Measurements from ENCODE around the gene TST.

Gene TST

DNA sequence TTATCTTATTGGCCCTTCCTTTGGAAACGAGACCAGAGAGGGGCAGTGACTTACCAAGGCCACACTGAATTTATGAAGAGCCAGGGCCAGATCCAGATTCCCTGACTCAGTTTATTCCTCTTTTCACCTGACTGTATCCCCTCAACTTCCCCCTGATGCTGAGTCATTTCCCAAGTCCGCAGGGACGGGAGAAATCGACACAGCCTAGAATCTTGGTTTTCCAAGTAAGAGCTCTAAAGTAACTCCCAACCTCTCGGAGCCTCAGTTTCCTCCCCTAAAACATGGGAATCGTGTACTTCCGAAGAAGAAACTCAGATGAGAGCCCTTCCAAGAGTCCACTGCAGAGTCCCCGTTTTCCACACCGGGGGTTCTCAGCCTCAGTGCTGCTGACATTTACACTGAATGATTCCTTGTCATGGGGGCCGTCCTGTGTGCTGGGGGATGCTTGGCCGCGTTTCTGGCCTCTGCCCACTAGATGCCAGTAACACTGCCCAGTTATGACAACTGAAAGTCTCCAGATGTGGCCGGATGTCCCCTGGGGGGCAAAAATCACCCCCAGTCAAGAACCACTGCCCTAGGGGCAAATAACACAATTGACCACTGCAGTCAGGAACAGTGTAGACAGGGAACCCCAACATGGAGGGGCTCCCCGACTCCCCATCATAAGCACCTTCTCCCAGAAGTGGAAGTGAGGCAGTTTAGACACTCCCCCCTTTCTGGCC lies 11.5 kb upstream of the TST start:
- no peak for DNase-seq

DNA sequence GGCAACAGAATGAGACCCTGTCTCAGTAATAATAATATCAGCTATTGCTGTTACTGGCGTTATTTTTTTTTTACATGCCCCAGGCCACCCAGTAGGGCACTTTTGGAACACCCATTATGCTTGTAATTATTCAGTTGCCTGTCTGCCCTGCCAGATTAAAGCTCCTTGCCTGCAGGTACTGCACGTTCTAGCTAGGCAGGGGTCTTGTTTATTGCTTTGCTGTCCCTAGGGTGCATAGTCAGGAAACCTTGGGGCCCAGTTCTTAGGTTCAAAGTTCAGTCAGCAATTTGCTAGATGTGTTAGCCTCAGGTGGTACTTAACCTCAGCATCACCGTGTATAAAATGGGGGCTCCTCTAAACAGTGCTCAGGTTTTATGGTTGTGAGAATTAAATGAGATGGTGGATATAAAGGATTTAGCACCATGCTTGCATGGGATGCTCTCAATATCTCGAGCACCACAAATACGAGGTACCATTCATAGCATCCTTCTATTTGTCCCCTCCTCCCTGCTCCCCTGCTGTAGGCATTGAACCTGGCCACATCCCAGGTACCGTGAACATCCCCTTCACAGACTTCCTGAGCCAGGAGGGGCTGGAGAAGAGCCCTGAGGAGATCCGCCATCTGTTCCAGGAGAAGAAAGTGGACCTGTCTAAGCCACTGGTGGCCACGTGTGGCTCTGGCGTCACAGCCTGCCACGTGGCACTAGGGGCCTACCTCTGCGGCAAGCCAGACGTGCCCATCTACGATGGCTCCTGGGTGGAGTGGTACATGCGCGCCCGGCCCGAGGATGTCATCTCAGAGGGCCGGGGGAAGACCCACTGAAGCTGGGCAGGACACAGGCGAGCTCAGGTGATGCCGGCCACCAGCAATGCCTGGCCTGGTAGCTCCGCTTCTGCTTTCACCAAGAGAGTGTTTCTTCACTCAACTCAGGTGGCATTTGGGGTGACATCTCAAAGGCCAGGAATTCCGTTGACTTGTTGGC lies 9.7 kb upstream of the TST start:
- no peak for DNase-seq

DNA sequence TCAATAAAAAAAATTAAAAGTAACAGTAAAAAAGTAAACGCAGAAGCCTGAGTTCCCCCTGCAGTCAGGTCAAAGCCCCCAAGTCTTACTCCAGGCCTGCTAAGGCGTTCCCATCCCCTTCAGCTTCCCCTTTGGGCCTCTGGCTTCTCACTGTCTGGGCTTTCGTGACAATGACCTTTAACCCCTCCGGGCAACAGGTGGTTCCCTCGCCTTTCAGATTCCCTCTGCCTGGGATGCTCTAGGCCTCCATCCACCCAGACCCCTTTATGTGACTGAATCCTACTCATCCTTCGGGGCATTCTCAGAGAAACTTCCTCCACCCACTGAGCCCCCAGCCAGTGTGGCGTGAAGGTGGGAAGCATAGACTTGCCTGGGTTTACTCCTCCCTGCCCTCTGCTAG lies 8.3 kb upstream of the TST start:
- no peak for DNase-seq

DNA sequence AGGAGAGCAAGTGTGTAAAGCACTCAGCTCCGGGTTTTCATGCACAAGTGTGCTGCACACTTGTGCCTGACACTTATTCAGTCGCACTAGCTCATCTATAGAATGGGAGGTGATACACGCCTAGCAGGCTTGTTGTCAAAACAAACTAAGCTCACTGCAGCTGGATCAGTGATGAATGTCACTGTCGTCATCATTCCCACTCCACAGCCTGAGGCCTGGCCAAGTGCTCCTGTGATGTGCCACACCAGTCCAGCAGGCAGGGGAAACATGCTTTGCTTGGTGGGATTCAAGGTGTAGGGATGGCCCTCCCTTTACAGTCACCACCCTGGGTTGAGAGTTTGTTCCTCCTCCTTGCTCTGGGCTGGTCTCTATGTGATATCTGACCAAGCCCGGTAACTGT lies 7.1 kb upstream of the TST start:
- no peak for DNase-seq

DNA sequence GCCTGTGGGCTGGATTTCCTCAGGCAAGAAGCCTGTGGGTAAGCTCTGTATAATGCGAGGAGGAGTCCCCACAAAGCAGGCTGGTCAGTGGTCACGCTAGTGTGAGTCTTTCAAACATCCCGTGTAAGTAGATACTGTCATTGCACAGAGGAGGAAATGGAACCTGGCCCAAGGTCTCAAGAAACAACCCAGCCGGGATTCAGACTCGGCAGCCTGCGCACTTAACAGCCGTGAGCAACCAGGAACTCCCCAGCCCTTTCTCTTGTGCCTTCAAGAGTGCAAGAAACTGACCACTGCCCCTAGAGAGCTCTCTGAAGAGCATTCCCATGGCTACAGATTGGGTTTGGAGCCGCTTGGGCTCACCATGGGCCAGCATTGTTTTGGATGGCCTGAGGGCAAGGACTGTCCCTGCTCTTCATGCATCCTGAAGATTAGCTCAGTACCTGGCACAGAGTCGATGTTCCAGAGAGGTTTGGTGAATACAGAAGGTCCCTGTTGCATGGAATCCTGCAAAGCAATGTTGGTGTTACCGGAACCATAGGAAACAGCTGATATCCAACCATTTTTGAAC lies 6.3 kb upstream of the TST start:
- DNase-seq, result no peak

DNA sequence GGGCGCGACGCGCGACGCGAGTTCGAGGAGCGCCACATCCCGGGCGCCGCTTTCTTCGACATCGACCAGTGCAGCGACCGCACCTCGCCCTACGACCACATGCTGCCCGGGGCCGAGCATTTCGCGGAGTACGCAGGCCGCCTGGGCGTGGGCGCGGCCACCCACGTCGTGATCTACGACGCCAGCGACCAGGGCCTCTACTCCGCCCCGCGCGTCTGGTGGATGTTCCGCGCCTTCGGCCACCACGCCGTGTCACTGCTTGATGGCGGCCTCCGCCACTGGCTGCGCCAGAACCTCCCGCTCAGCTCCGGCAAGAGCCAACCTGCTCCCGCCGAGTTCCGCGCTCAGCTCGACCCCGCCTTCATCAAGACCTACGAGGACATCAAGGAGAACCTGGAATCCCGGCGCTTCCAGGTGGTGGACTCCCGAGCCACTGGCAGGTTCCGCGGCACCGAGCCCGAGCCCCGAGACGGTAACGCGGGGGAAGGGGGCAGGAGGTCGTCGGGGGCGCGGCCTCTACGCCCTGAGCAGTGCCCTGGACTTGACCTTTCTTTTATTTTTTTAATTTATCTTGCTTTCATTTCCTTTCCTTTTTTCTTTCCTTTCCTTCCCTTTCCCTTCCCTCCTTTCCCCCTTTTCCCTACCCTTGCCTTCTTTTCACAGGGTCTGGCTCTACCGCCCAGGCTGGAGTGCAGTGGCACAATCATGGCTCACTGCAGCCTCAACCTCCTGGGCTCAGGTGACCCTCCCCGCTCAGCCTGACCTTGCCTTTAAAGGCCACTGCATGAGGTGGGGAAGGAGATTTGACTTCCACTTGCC lies 5.3 kb upstream of the TST start:
- DNase-seq, result no peak

DNA sequence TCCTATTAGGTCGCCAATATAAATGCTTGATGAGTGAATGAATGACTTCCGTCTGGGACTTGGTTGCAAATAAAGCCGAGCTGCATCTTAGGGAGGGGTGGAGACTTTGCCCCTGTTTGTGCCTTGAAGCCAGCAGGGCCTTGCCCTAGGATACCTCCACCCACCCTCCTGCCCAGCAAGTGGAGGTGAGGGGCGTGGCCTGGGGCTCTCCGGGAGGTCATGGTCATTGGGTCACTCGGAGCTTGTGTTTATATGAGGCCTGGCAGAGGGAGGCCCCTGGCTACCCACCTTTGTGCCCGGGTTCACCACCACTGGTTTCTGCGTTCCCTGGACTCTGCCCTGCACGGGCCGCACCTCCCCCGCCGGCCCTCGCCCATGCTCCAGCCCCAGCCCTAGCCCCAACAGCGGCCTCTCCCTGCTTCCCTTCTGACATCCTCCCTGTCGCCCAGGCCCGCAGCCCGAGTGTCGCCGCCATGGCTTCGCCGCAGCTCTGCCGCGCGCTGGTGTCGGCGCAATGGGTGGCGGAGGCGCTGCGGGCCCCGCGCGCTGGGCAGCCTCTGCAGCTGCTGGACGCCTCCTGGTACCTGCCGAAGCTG lies 4.6 kb upstream of the TST start:
- DNase-seq, result no peak

DNA sequence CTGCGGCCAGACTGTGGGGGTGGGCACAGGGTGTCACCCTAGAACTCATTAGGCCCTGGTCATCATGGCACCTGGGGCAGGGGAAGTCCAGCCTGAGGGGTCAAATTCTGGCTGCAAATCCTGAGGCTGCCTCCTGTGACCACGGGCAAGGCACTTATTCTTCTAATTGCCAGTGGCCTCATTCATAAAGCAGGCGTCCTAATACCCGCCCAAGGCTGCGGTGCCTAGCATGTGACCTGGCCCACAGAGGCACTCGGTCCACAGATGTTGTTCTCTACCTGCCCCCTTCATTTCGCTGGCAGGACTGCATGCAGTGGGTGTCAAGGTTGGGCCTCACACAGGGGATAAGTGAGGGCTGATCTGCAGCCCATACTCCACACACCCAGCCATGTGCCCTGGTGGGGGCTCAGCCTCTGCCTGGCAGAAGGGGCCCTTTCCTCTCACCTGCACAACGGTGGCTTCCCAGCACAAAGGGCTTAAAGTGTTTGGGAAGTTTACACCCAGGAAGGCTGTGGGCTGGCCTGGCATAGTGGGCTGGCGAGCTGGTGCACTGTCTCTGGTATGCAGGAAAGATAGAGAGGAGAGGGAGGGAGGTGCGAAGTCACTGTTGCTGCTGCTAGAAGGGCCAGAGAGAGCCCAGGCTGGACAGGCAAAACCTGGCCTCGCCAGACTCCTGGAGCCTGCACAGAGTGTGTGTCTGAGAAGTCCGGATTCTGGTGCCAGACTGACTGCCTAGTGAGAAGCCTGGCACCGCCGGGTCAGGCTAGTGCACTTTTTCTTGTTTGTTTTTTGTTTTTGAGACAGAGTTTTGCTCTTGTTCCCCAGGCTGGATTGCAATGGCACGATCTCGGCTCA lies 3.5 kb upstream of the TST start:
- no peak for DNase-seq

DNA sequence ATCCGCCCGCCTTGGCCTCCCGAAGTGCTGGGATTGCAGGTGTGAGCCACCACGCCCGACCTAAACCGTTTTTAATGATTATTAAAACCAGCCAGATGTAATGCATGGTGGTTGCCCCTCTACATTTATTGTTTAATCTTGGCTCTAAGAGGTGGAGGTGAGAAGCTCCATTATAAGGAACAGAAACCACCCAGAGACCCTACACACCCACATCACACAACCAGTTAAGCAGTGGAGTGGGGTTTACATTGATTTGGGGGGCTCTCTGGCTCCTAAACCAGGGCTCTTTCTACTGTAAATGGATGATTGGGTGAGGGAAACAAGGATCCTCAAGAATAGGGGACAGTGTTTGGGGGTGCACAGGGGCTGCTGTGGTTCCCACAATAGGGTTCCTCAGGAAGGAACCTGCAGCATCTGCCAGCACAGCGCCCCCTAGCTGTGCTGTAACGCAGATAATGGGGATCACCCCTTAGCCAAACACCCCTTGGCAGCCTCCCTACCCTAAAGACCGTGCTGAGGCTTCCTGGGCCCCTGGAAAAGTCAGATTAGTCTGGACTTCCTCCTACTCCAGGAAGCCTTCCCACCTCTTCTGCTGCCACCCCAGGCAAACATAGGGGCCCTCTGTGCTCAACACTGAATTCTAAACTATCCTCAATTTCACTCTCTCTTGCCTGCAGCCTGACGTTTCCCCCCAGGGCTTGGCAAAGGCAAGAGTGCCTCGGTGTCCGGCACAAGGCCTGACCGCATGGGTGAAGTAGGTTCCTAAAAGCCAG lies 2.6 kb upstream of the TST start:
- peak; percentile 60 for DNase-seq

DNA sequence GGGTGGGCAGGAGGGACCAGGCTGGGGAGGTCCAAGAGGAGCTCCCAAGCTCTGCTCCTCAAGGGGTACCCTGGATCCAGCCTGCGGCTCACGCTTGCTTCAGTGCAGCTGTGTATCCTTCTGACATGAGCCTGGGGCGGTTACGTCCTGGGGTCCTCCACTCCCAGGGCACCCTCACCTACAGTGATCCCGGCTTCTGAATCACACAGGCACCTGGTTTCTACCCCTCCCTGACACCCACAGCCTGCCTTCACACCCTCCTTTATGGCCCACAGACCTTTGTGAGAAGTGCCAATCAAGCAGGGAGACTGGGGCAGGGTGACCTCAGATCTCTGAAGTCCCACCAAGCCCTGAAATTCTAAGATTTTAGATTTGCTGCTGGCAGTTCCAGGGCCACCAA lies 1.8 kb upstream of the TST start:
- no peak for DNase-seq

DNA sequence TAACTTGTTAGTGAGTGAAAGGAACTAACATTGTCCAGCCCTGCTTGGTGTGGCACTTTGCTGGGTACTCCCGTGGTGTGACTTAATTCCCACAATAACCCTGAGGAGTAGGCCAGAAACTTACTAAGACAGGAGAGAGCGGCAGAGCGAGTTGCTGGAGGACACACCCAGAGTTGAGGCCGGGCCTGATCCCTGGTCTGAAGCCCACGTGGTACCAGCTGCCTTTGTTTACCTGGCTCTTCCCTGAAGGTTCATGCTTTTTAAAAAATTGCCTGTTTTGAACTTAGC lies 889 bp upstream of the TST start:
- no peak for DNase-seq

DNA sequence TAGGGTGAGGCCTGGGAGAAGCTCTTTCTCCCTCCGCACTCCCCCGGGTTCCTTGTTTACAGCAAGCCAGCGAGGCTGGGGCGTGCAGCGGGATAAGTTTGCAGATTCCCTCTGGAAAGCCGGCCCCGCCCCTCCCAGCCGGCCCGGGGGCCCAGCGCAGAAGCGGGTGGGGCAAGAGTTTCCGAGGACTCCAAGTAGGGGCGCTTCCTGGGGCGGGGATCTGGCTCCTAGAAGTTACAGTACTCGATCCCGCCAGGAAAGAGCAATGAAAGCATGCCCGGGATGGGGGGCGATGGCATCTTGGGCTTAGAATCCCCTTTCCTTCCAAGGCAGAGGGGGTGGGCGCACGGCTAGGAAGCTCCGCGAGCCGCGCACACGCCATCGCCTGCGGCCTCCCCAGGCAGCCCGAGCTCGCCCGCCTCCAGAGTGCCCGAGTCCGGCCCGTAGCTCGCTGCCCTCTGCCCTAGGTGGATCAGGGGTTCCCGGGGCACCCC lies 385 bp downstream of the TST start:
- no peak for DNase-seq

DNA sequence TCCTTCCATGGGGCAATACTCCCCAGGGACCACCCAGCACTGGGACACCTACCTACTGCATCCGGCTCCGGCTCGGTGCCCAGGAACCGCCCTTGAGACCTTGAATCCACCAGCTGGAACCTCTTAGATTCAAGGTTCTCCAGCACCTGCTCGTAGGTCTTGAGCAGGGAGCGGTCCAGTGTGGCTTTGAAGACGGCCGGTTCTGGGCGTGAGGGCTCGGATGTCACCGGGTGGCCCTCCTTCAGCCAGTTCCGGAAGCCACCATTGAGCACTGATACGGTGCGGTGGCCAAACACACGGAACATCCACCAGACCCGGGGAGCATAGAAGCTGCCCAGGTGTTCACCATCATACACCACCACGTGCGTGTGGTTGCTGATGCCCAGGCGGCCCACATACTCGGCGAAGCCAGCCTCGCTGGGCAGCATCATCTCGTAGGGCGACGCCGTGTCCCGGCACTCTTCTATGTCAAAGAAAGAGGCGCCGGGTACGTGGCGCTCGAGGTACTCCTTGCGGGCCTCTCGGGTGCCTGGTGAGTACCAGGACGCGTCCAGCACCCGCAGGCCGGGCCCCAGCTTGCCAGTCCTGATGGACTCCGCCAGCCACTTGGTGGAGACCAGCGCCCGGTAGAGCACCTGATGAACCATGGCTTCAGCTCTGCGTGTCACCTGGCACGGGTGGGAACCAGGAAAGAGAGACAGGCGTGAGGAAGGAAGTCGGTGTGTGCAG lies 997 bp downstream of the TST start:
- no peak for DNase-seq

DNA sequence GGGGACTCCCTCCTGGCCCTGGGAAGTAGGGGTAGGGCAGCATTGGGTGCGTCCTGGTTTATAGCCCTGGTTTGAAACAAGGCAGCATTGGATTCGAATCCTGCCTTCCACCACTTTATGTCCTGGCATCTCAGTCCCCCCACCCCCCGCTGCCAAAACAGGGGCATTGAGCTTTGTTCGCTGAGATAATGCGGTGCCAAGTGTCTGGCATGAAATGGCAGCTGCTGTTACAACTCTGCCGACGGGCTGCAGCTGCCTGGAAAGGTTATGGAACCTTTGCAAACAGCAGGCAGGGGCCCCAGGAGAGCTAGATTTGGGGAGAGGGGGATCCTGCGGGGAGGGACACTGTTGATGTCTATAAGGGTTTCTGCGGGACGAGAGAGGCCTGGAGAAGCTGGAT lies 1.9 kb downstream of the TST start:
- no peak for DNase-seq

DNA sequence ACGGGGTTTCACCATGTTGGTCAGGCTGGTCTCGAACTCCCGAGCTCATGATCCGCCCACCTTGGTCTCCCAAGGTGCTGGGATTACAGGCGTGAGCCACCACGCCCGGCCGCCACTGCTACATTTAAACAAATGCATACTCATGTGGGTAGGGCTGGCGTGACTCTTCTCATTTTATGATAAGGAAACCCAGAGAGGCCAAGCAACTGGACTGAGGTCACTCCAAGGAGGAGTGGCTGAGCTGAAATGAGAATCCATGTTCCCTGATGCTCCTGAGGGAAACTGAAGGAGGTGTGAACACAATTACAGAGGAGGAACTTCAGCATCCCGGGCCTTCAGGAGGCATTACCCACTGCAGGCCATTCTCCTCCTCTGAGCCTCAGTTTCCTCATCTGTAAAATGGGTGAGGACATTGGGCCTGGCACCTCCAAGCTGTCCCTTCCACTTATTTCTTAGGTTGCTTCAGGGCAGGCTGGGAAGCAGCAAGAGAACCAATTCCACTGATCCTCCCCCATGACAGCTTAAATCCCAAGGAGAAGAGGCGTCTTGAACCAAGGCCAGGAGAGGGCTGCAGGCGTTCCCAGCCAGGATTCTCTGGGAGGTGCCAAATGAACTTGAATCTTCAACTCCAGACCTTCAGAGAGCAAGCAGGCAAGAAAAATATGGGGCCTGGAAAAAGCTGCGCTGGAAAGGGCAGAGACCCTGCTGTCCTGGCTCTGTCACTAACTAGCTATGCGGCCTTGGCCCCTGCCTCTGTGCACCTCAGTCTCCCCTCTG lies 2.9 kb downstream of the TST start:
- no peak for DNase-seq

DNA sequence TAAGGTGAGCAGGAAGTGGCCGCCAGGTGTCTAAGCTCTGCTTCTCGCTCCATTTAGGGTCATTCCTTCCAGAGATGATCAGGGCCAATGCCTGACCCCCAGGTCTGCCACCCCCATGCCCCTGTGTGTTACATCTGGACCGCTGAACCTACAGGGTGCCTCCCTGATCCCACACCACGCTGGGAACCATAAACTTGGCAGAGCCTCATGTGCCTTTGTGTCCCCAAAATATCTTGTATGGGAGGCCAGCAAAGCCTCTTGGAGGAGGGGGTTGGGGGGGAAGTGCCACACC lies 3.7 kb downstream of the TST start:
- no peak for DNase-seq

DNA sequence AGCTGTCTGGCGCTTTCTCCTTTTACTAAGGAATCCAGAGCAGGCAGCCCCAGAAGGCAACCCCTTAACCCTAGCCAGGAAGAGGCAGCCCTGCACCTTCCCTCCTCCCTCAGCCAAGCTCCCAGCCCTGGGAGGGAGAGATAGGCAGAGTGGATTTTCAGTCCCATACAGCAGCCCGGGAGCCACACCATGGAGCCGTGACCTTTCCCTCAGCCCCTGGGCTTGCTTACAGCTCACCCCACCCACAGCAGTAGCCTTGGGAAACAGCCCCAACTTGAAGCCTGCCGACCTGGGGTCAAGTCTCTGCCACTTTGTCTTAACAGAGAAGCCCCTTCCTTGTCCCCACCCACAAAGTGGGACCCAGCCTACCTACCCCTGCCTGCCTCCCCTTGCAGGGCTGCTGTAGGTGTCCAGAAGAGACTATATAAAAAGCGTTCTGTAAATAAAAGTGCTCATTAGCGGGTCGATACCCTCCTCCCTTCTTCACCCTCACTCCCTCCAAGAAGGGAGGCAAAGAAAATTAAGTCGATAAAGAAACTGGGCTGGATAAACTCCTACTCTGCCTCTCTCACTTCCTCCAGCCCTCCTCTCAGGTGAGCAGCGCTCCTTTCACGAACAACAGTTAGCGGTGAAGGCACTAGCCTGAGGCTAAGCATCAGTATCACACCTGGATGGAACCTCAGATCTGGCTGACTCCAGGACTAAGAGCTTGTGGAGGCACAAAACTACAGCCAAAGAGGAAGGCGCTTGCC lies 4.2 kb downstream of the TST start:
- no peak for DNase-seq

DNA sequence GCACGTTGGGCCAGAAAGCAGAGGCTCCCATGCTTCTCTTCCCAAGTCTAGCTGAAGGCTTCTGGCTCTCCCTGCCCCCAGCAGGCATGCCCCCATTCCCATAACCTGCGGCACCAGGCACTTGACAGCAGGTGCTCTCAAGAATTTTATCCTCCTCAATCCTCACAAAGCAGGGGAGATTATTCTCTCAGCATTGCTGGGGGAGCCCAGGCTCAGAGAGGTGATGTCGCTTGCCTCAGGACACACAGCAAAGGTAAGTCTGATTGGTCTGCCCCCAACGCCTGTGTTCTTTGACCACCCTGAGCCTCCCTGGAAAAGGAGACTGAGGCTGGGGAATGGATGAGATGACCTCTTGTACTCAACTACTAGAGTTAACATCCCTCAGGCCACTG lies 4.8 kb downstream of the TST start:
- no peak for DNase-seq

DNA sequence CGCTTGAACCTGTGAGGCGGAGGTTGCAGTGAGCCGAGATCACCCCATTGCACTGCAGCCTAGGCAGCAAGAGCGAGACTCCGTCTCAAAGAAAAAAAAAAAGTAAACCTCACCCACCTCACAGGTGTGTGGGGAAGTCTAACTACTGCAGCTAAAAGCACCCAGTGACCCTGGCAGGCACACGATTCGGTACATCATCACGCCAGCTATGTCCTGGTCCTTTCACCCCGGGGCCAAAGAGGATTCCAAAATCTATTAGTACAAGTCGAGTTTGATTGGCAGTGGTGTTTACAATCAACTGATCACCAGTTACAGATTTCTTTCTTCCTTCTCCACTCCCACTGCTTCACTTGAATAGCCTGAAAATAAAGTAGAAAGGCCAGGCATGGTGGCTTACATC lies 6.3 kb downstream of the TST start:
- DNase-seq, result no peak

All from CD4-positive, alpha-beta T cell treated with Interleukin-21 for 1 hour (primary cell).